HG03097 (cell line): ENCODE data around the gene MYH16.
"Not testable (repeated sequence)": the region's sequence is repeated elsewhere in the genome, so short reads cannot be mapped to it uniquely, and the experiment has no call there.

ENCODE experiments used
- ATAC-seq: cut with Tn5 transposase; IDR thresholded peaks from one replicate; pipeline ENCODE4 v1.9.1; 2021; ENCODE audit not compliant: unreplicated experiment, low FRiP score

The MYH16 gene

DNA sequence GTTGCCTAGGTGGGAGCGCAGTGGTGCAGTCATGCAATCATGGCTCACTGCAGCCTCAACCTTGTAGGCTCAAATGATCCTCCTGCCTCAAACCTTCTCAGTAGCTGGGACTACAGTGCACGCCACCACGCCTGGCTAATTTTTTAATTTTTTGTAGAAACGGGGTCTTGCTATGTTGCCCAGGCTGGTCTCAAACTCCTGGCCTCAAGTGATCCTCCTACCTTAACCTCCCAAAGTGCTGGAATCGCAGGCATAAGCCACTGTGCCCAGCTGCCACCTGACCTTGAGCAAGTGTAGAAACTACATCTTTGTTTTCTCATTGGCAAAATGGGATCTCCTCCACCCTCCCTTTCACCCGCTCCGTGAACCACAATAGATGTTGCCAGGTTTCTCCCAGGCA is 15.0 kb upstream of the MYH16 start:
- no peak for ATAC-seq

DNA sequence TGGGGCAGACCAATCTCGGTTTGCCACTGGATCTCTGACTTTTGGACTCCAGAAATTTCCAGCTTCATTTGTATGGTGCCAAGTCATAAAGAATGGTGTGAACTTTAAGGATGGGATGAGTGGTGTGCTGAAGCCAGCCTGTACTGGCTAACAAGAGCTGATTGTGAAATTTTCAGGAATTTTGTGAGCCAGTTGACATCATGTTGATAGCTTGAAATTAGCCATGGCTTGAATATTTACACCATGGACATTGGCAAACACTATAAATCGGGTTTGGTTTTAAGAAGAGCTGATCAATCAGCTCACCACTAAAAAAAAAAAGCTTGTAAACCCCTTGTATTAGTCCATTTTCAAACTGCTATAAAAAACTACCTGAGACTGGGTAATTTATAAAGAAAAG is 14.1 kb upstream of the MYH16 start:
- ATAC-seq = no peak

DNA sequence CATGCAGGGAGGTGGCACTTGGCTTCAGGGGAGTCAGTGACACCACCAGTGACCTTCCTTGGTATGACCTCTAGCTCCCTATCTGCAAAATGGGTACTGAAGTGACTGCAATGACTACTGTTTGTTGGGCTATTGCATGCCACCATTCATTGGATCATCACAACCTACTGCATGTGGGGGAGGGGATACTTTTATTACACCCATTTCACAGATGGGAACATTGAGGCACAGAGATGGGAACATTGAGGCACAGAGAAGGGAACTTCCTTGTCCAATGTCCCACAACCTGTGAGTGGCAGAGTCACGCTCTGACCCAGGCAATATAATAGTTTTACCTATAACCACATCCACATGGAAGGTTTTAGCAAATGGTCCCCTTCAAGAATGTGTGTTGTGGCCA is 12.2 kb upstream of the MYH16 start:
- no peak for ATAC-seq

DNA sequence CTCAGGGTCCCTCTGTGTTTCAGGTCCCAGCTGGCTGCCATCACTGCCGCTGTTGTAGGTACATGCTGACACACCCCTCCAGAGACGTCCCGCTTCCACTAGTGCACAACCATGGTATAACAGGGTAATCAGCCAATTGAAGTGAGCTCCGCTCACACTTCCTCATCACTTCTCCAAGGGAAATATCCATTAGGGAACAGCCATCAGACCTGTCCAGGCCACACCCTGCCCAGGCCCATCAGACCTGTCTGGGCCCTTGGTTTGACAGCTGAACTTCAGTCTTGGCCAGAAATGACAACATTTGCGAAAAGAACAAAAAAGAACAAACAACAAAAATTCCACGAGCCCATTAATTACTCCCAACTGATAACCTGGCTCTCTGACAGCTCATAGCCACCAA is 11.0 kb upstream of the MYH16 start:
- no peak for ATAC-seq

DNA sequence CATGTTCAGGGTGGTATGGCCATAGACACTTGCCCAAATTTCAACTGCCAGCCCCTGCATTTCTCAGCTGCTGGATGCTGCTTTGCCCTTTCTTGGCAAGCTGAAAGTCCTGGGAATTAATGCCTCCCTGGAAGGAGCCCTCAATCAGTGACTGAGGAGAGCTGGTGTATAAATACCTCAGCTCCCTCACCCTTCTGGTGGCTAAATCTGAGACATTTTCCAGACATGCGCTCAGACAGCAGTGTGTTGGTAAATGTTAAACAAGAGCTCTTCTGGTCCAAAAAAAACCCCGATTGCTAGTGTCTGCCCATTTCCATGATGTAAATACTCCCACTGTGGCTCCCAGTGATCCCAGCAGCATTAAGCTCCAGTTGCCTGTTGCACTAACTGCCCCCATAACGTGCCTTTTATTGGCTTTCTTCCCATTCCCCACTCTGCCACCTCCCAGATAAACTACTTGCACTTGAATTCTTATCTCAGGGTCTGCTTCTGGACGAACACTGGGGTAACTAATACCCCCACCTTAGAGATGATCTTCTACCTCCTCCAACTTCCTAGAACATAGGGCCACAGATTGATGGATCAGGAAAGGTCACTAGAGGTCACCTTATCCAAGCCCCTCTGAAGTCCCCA is 6.7 kb upstream of the MYH16 start:
- ATAC-seq = no peak

DNA sequence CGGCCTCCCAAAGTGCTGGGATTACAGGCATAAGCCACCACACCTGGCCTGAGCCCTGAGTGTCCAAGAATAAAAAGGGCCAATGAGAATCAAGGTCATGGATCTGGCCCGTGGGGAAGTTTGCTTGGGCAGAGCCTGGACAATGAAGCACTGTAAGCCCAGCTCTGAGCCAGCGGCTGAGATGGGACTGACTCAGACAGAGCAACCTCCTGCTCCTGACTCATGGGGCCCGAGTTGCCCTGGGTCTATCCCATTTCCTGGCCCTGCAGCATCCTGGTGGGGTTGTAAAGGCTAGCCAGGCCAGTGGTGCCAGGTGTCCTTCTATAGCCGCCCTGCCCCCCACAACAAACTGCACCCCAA is 5.2 kb upstream of the MYH16 start:
- ATAC-seq = no peak

DNA sequence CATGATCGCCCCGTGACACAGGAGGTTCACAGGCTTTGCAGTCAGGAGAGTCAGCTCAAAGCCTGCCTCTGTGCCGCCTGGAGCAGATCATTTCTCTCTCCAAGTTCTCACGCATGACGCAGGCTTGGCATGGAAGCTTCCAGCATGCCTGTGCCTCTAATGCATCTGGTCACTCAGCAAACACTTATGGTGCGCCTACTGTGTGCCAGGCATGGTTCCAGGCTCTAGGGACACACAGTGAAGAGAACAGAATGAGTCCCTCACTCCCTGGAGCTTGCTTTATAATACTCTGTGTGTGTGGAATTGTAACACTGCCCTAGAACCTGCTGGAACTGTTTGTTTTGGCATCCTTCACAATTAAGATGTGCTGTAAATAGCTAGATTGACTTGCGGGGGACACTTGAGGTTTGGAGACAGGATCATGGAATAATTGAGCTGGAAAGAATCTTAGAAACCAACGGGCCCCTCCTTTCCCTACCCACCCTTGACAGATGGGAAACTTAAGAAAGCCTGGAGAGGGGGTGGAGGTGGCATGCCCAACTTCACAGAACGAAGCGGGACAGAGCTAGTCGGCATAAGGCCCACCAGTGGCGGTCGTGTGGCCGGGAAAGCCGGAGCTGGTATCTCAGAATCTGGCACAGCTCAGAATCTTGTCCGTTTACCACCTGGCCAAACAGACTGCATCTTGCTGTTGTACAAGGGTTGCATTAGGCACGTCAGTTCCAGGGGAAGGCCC is 4.6 kb upstream of the MYH16 start:
- ATAC-seq = no peak

DNA sequence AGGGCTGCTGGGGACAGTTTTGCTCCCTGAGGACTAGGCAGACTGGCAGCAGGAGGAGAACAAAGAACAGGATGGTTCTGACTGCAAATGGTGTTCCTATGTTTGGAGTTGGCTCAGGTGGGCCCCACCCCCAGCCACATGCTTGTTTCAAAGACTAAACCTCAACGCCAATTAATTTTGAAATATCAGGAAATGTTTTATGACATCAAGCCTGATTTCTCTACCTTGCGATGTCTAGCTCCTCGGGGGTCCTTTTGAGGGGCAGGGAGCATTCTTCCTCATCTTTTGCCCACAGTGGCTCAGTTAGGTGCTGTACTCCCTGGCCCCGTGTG is 4.1 kb upstream of the MYH16 start:
- no peak for ATAC-seq

DNA sequence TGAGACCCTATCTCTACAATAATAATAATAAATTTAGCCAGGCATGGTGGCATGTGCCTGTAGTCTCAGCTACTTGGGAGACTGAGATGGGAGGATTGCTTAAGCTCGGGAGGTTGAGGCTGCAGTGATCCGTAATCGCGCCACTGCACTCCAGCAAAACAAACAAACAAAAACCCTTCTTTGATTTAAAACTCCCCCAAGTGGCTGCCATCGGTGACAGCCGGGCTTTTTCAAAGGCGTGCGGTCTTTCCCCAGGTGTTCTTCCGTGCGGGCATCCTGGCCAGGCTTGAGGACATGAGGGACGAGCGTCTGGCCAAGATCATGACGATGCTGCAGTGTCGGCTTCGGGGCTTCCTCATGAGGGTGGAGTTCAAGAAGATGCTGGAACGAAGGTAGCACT is 1.9 kb upstream of the MYH16 start:
- no peak for ATAC-seq

DNA sequence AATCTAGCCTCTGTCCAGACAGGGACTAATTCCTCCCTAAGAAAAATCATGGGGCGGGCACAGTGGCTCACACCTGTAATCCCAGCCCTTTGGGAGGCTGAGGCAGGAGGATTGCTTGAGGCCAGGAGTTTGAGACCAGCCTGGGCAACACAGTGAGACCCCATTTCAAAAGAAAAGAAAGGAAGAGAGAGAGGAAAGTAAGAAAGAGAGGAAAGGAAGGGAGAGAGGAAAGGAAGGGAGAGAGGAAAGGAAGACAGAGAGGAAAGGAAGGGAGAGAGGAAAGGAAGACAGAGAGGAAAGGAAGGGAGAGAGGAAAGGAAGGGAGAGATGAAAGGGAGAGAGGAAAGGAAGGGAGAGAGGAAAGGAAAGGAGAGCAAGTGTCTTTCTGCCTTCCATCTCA is 922 bp downstream of the MYH16 start:
- not testable (repeated sequence) for ATAC-seq

DNA sequence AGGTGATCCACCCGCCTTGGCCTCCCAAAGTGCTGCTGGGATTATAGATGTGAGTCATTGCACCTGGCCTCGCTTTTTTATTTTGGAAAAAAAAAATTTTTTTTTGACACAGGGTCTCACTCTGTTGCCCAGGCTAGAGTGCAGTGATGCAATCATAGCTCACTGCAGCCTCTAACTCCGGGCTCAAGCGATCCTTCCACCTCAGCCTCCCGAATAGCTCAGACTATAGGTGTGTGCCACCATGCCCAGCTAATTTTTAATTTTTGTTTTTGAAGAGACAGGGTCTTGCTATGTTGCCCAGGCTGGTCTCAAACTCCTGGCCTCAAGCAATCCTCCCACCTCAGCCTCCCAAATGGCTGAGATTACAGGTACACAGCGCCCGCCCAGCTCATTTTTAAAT is 2.3 kb downstream of the MYH16 start:
- ATAC-seq = not testable (repeated sequence)

DNA sequence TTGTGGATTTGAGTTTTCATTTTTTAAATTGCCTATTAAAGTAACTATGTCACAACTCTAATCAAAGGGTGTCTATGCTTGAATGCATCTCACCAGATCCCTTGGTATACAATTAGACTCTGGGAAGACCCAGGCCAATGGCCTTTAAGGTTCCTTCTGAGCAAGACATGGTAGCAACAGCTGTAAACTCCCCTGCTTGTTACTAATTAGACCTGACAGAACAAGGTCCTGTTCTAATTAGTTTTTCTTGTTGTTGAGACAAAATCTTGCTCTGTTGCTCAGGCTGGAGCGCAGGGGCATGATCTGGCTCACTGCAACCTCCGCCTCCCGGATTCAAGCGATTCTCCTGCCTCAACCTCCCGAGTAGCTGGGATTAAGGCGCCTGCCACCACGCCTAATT is 2.9 kb downstream of the MYH16 start:
- ATAC-seq = no peak

DNA sequence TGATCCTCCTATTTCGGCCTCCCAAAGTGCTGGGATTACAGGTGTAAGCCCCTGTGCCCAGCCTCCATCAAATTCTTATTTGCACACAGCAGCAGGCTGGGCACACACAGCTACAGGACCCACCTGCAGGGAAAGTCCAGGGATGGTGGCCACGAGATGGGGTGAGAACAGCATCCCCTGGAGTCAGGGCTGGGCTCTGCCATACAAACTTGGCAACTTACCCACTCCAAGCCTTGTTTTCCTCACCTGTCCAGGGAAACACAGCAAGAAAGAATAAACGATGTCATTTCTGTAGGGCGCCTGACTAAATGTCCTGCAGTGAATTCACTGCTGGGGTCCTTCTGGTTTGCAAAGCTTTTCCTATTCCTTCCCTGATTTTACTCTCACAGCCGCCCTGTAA is 5.5 kb downstream of the MYH16 start:
- ATAC-seq = no peak

DNA sequence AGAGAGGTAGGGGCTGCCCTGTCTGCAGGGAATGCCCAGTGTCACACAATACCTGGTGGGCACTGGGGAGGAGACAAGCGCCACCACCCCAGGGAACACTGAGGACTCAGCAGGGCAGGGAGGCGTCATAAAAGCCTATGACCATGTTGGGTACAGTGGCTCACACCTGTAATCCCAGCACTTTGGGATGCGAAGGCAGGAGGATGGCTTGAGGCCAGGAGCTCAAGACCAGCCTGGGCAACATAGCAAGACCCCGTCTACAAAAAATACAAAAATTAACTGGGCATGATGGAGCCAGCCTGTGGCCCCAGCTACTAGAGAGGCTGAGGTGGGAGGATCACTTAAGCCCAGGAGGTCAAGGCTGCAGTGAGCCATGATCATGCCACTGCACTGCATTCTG is 11.5 kb downstream of the MYH16 start:
- ATAC-seq = not testable (repeated sequence)

DNA sequence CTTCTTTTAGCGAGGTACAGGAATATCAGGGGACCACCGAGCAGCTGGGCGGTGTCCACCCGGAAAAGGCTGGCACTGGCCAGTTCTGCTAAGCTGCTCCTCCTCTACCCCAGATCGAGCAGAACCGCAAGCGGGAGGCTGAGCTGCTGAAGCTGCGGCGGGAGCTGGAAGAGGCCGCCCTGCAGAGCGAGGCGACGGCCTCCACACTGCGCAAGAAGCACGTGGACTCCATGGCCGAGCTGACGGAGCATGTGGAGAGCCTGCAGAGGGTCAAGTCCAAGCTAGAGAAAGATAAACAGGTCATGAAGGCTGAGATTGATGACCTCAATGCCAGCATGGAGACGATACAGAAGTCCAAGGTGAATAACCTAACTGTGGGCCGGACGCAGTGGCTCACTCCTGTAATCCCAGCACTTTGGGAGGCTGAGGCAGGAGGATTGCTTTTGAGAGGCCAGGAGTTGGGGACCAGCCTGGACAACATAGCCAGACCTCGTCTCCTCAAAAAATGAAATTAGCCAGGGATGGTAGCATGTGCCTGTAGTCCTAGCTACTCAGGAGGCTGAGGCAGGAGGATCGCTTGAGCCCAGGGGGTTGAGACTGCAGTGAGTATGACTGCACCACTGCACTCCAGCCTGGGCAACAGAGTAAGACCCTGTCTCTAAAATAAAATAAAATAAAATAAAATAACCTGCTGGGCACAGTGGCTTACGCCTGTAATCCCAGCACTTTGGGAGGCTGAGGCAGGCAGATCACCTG is 15.3 kb downstream of the MYH16 start:
- ATAC-seq = no peak

DNA sequence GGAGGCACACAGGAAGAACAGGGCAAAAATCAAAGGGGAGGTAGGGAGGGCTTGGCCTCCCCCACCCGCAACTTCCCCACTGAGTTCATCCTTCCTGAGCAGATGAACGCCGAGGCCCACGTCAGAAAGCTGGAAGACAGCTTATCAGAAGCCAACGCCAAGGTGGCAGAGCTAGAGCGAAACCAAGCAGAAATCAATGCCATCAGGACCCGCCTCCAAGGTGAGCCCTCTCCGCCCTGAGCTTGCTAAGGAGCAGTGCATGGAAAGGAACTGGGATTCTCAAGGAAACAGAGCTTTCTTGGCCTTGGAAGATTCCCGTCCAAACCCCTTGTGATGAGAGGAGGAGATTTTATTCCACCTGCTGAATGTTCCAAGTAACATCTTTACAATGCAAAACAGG is 16.5 kb downstream of the MYH16 start:
- no peak for ATAC-seq

DNA sequence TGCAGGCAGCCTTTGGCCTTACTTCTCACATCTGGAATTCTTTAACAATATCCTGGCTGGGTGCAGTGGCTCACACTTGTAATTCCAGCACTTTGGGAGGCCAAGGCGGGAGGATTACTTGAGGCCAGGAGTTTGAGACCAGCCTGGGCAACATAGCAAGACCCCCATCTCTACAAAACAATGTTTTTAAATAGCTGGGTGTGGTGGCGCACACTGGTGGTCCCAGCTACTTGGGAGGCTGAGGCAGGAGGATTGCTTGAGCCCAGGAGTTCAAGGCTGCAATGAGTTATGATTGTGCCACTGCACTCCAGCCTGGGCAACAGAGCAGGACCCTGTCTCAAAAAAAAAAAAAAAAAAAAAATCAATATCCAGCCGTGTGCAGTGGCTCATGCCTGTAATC is 17.5 kb downstream of the MYH16 start:
- not testable (repeated sequence) for ATAC-seq

DNA sequence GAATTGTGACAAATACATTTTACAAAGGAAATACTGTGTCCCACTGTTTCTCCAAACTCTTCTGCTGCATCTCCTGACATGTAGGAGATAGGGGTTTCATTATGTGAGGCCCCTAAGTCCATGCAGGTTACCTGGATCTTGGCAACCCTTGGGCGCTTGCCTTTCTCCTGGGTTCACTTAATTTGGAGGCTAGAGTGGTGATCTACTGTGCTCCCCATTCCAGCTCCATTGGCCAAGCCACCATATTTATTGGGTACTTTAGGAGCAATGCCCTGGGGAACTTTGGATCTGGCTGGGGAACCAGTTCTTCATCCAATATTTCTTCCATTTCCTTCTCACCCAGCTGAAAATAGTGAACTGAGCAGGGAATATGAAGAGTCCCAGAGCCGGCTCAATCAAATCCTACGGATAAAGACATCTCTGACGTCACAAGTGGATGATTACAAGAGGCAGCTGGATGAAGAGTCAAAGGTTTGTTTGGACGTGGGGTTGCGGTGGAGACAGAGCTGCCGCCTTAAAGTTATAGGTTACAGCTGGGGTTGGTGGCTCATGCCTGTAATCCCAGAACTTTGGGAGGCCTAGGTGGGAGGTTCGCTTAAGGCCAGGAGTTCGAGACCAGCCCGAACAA is 18.5 kb downstream of the MYH16 start:
- ATAC-seq = no peak

DNA sequence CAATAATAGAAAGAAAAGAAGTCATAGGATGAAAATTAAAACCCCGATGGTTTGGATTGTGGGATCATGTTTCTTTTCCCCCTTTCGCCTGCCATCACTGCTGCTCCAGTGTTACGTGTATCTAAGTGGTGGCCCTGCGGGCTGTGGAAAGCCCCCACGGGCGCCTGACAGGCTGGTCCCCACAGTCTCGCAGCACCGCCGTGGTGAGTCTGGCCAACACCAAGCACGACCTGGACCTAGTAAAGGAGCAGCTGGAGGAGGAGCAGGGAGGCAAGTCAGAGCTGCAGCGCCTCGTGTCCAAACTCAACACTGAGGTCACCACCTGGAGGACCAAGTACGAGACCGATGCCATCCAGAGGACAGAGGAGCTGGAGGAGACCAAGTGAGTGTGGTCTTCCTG is 19.5 kb downstream of the MYH16 start:
- no peak for ATAC-seq

DNA sequence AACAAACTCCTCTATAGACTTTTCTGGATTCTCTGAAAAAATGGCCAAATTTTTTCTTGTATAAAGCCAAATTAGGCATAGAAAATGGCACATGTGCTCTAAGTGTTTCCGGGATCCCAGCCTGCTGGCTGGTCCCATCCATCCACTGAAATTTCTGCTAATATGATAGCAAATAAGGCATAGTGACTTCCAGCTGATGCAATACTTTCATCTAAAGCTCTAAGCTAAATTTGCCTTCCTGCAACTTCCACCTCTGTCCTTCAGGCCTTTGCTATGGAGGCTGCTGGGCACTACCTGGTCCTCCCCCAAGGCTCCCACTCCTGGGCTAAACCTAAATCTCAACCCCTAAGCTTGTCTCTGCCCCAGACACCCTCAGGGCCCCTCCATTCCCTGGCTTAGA is 20.5 kb downstream of the MYH16 start:
- ATAC-seq = no peak

DNA sequence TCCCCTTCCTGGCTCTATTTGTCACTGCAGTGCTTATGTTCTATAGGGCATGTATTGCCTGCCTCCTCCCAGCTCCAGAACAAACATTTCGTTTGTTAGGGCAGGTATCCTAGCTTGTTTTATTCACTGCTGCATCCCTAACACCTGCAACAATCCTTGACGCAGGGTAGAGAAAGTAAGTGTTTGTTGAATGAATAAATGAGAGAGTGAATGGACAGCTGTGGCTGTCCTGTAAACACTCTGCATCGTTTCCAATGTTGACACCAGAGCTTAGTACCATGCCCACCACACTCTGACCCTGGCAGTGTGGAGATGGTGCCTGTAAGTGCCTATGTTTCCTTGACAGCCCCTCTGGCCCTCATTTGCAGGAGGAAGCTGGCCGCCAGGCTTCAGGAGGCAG is 21.0 kb downstream of the MYH16 start:
- no peak for ATAC-seq

DNA sequence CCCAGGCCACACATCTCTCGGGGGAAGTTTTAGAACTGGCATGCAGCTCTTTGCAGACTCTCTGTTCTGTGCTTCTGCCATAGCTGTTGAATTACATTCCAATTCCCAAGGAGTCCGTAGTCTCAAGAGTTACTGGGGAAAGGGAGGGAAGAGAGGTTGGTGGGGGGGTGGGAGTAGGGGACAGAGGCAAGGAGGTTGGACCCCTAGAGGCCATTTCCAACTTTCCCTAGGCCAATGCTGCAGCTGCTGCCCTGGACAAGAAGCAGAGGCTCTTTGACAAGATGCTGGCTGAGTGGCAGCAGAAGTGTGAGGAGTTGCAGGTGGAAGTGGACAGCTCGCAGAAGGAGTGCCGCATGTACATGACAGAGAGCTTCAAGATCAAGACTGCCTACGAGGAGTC is 23.8 kb downstream of the MYH16 start:
- no peak for ATAC-seq
